SIG-M5 treated with dmso at 0.1 percent for 504 hours (cell line): ENCODE measurements around the gene RSPO4.

ENCODE experiments used
- DNase-seq: peaks from one replicate; lab custom pipeline; 2025; ENCODE audit not compliant: unreplicated experiment; lab: John Stamatoyannopoulos, UW

The RSPO4 gene

DNA sequence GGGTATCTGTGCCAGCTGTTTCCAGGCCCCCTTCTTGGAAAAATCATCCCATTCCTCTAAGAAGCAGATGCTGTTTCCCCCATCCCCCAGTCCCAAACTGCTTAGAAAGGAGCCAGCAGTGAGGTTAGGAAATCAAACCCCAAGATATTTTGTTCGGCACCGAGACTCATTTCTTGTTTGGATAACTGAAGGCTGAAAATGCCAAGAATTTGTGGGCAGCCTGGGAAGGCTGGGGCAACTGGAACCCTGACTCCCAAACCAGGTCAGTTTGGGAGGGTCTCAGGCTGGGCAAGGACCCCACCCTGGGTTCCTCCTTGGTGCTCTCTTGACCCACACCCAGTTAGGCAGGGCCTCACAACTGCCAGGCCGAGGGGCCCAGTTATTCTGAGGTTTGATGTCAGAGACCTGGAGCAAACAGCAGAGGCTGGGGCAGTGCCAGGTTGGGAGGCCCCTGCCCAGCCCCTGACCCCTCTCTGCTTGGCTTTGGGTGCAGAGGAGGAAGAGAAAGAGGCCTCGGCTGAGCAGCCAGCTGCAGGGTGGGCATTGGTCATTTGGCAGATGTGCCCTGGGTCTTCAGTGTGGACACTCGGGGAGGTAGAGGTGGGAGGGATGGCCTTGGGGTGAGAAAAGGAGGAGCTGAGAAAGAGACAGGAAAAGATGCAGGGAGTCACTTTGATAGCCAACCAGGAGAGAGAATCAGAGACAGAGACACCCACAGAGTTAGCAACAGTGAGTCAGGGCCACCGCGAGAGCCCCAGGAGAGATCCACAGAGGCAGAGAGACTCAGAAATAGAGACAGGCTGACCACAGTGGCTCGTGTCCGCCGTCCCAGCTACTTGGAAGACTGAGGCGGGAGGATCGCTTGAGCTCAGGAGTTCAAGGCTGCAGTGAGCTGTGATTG is 91.0 kb downstream of the RSPO4 start:
- DNase-seq: no peak

DNA sequence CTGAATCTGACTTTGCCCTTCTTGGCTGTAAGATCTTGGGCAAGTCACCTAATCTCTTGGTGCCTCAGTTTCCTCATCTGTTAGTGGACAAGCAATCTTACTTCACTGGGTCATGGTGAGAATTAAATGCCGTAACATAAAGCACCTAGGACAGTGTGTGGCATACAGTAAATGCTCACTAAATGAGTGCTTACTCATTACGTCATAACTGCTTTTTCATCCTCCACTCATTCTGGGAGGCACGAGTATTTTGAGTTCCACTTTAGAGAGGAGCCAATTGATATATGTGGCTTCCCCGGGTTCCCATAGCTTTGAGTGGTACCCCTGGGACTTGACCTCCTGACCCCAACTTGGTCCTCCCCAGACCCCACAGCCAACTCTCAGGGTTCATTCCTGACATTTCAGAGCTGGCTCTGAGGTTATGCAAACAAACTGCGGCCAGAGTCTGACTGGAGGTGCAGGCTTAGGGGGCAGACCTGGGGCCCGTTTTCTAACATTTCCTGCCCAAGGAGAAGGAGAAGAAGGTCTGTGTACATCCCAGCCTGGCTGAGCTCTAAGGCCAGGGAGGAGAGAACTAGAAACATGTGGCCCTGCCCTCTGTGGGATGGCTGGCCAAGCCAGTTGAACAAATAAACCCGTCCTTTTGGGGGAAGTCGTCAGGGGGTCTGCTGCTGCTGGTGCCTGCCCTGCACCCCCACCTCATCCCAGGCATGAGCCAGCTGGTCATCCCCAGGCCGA is 91.8 kb downstream of the RSPO4 start:
- DNase-seq: no peak

DNA sequence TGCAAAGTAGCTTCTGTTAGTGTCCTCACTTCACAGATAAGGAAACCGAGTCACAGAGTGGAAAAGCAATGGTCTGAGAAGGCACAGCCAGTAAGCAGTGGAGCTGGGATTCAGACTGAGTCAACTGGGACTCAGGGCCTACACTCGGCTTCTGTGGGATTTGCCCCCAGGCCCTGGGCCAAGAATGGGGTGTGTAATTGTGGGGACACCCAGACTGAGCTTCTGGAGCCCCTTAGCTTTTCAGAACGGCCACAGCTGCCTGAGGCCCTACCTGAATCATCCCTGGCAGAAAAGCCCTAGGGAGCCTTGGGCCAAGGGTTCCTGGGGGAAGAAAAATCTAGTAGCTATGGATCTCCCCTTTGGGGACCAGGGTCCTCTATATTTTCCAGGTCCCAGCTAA is 92.5 kb downstream of the RSPO4 start:
- no peak for DNase-seq
